ENCODE measurements around the gene TTF1. TPM values are rescaled to one million over a fixed set of nuclear protein-coding genes. Genes with fewer than 3 reads are reported as not detected.

The TTF1 gene
- polyA plus RNA-seq, 1 of the 3 experiments (the other 2 are of a cell fraction), result 11.9 TPM

DNA sequence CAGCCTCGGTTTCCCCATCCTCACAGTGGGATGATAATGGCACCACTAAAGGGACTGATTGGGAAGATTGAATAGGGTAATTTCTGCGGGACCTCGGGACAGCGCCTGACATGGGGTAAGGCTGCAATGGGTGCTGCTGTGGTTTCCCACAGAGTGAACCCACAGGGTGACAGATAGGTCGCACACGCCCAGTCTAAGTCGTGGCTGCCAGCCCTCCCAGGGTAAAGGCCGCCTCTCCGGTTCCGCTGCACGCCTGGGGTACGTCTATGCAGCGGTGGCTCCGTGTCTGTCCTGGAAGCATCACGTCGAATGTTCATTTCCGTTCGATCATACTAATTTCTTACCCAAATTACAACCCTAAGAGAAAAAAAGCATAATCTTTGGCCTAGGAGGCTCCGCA is 4.0 kb upstream of the TTF1 start:
- H4K20me1 ChIP-seq (ENCODE audit: insufficient read depth), result no peaks in the 10 kb centered on the region
- H2AFZ ChIP-seq (ENCODE audit: low read depth), result peak overlapping the region; percentile 100
- H3K4me1 ChIP-seq (ENCODE audit: control insufficient read depth in 1 of 2, insufficient read depth in 2 of 2, low read depth in 1 of 2, low read length in 1 of 2), result peaks cover 0 to 24% of the 10 kb centered on the region in 2 experiments; a peak in 2 of 4 replicates
- no peak overlapping the region for H3K27ac ChIP-seq (ENCODE audit: low read depth in 2 of 2, low read length in 1 of 2)
- 61% methylated on average over 18 of the region's 19 CpGs for WGBS (ENCODE audit: low lambda C conversion rate)
- ChIA-PET CTCF (interaction anchor here (0.7 to 9.5 kb wide), 8 partner anchors 90 to 395 kb away, joined by 3 to 72 read pairs (median 3); partner anchors contain the start of genes DDX31 and GTF3C4), POLR2A (interaction anchor here (0.6 kb wide), 1 partner anchor 91 kb away, joined by 3 read pairs; no protein-coding TSS in a partner anchor)
- no peaks in the 10 kb centered on the region for H3K9me2 ChIP-seq
- TF ChIP-seq SMC3 (IDR thresholded peaks at IDR 0.05; ENCODE audit: low read depth, low read length) (no peak), YY1 (IDR thresholded peaks at IDR 0.05; ENCODE audit: low read depth) (no peak), CHD2 (IDR thresholded peaks at IDR 0.05; ENCODE audit: low read length, partially characterized antibody) (no peak), FOXM1 (IDR thresholded peaks at IDR 0.05; ENCODE audit: low read depth) (no peak), USF1 (IDR thresholded peaks at IDR 0.05; ENCODE audit: borderline replicate concordance, low read depth) (no peak), FOXJ3 (CRISPR knock-in tag; IDR thresholded peaks at IDR 0.05) (no peak), NFIC (IDR thresholded peaks at IDR 0.05; ENCODE audit: borderline replicate concordance) (no peak), ELF1 (IDR thresholded peaks at IDR 0.05) (no peak), TAF1 (IDR thresholded peaks at IDR 0.05; ENCODE audit: borderline replicate concordance, low read depth, low read length) (no peak), MXI1 (IDR thresholded peaks at IDR 0.05; ENCODE audit: low read depth, low read length) (no peak), RAD21 (IDR thresholded peaks at IDR 0.05; ENCODE audit: low read length) (no peak)
- TF ChIP-seq, protein P1, sequence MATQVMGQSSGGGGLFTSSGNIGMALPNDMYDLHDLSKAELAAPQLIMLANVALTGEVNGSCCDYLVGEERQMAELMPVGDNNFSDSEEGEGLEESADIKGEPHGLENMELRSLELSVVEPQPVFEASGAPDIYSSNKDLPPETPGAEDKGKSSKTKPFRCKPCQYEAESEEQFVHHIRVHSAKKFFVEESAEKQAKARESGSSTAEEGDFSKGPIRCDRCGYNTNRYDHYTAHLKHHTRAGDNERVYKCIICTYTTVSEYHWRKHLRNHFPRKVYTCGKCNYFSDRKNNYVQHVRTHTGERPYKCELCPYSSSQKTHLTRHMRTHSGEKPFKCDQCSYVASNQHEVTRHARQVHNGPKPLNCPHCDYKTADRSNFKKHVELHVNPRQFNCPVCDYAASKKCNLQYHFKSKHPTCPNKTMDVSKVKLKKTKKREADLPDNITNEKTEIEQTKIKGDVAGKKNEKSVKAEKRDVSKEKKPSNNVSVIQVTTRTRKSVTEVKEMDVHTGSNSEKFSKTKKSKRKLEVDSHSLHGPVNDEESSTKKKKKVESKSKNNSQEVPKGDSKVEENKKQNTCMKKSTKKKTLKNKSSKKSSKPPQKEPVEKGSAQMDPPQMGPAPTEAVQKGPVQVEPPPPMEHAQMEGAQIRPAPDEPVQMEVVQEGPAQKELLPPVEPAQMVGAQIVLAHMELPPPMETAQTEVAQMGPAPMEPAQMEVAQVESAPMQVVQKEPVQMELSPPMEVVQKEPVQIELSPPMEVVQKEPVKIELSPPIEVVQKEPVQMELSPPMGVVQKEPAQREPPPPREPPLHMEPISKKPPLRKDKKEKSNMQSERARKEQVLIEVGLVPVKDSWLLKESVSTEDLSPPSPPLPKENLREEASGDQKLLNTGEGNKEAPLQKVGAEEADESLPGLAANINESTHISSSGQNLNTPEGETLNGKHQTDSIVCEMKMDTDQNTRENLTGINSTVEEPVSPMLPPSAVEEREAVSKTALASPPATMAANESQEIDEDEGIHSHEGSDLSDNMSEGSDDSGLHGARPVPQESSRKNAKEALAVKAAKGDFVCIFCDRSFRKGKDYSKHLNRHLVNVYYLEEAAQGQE (IDR thresholded peaks at IDR 0.05; ENCODE audit: low read depth, low read length), result no peak
- DNase-seq, result peak; percentile 33
- H3K9ac ChIP-seq, result peak overlapping the region; percentile 89; the same call in 1 of the 2 replicates
- H3K79me2 ChIP-seq (ENCODE audit: insufficient read depth), result peaks cover 13% of the 10 kb centered on the region
- peak overlapping the region; percentile 67 to 76 for H3K4me3 ChIP-seq (ENCODE audit: low read depth in 2 of 2, low read length in 1 of 2)
- H3K27me3 ChIP-seq (ENCODE audit: insufficient read depth), result no peaks in the 10 kb centered on the region
- H3K4me2 ChIP-seq, result peak overlapping the region; percentile 88
- peaks cover 8% of the 10 kb centered on the region for H3F3A ChIP-seq (replicated peaks; ENCODE audit: insufficient read depth)
- no peaks in the 10 kb centered on the region for H3K36me3 ChIP-seq (replicated peaks in 1 of 2; ENCODE audit: control insufficient read depth in 1 of 2, insufficient read depth in 2 of 2, low read length in 1 of 2)
- no peaks in the 10 kb centered on the region for H3K9me3 ChIP-seq

Measured in SK-N-SH (cell line).